Measurements from ENCODE around the gene LRRC18. TPM values are rescaled to one million over a fixed set of nuclear protein-coding genes. Genes with fewer than 3 reads are reported as not detected.

Gene LRRC18
- total and polyA plus RNA-seq, 9 of the 15 experiments (the other 6 are each of a cell fraction or from before 2014, with no cell fraction given): not detected

DNA sequence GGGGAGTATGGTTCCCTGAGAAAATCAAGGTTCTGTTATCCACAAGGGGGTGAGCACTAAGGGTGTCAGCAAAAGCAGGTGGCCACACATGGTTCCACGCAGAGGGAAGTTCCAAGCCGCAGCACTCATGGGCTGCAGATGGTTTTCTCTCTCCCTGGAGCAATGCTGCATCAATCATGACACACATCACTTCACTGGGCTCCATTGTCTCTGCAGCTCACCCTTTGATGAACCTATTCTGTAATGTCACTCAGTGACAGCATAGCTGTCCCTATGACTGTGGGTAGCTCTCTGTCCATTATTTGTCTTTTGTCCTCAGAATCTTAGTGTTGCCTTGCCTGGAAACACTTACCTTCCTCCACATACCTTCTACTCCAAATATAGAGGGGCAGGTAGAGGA, 34.8 kb downstream of the LRRC18 start (continued):
- TF ChIP-seq, protein P1, sequence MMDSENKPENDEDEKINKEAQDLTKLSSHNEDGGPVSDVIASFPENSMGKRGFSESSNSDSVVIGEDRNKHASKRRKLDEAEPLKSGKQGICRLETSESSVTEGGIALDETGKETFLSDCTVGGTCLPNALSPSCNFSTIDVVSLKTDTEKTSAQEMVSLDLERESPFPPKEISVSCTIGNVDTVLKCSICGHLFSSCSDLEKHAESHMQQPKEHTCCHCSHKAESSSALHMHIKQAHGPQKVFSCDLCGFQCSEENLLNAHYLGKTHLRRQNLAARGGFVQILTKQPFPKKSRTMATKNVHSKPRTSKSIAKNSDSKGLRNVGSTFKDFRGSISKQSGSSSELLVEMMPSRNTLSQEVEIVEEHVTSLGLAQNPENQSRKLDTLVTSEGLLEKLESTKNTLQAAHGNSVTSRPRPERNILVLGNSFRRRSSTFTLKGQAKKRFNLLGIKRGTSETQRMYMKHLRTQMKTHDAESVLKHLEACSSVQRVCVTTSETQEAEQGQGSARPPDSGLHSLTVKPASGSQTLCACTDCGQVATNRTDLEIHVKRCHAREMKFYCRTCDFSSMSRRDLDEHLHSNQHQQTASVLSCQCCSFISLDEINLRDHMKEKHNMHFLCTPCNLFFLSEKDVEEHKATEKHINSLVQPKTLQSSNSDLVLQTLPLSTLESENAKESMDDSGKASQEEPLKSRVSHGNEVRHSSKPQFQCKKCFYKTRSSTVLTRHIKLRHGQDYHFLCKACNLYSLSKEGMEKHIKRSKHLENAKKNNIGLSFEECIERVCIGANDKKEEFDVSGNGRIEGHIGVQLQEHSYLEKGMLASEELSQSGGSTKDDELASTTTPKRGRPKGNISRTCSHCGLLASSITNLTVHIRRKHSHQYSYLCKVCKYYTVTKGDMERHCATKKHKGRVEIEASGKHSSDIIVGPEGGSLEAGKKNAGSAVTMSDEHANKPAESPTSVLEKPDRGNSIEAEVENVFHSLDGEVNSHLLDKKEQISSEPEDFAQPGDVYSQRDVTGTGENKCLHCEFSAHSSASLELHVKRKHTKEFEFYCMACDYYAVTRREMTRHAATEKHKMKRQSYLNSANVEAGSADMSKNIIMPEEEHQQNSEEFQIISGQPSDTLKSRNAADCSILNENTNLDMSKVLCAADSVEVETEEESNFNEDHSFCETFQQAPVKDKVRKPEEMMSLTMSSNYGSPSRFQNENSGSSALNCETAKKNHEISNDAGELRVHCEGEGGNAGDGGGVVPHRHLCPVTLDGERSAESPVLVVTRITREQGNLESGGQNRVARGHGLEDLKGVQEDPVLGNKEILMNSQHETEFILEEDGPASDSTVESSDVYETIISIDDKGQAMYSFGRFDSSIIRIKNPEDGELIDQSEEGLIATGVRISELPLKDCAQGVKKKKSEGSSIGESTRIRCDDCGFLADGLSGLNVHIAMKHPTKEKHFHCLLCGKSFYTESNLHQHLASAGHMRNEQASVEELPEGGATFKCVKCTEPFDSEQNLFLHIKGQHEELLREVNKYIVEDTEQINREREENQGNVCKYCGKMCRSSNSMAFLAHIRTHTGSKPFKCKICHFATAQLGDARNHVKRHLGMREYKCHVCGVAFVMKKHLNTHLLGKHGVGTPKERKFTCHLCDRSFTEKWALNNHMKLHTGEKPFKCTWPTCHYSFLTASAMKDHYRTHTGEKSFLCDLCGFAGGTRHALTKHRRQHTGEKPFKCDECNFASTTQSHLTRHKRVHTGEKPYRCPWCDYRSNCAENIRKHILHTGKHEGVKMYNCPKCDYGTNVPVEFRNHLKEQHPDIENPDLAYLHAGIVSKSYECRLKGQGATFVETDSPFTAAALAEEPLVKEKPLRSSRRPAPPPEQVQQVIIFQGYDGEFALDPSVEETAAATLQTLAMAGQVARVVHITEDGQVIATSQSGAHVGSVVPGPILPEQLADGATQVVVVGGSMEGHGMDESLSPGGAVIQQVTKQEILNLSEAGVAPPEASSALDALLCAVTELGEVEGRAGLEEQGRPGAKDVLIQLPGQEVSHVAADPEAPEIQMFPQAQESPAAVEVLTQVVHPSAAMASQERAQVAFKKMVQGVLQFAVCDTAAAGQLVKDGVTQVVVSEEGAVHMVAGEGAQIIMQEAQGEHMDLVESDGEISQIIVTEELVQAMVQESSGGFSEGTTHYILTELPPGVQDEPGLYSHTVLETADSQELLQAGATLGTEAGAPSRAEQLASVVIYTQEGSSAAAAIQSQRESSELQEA (IDR thresholded peaks at IDR 0.05; ENCODE audit: low read depth): no peak
- TF ChIP-seq U2AF1 (optimal IDR thresholded peaks at IDR 0.05; ENCODE audit: low read depth, low read length) (no peak), SRSF9 (IDR thresholded peaks at IDR 0.05; ENCODE audit: borderline replicate concordance, low read depth, low read length) (no peak)
- TF ChIP-seq, protein P2, sequence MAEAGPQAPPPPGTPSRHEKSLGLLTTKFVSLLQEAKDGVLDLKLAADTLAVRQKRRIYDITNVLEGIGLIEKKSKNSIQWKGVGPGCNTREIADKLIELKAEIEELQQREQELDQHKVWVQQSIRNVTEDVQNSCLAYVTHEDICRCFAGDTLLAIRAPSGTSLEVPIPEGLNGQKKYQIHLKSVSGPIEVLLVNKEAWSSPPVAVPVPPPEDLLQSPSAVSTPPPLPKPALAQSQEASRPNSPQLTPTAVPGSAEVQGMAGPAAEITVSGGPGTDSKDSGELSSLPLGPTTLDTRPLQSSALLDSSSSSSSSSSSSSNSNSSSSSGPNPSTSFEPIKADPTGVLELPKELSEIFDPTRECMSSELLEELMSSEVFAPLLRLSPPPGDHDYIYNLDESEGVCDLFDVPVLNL (CRISPR knock-in tag; IDR thresholded peaks at IDR 0.05; ENCODE audit: low read depth): no peak
- TF ChIP-seq, protein P3, sequence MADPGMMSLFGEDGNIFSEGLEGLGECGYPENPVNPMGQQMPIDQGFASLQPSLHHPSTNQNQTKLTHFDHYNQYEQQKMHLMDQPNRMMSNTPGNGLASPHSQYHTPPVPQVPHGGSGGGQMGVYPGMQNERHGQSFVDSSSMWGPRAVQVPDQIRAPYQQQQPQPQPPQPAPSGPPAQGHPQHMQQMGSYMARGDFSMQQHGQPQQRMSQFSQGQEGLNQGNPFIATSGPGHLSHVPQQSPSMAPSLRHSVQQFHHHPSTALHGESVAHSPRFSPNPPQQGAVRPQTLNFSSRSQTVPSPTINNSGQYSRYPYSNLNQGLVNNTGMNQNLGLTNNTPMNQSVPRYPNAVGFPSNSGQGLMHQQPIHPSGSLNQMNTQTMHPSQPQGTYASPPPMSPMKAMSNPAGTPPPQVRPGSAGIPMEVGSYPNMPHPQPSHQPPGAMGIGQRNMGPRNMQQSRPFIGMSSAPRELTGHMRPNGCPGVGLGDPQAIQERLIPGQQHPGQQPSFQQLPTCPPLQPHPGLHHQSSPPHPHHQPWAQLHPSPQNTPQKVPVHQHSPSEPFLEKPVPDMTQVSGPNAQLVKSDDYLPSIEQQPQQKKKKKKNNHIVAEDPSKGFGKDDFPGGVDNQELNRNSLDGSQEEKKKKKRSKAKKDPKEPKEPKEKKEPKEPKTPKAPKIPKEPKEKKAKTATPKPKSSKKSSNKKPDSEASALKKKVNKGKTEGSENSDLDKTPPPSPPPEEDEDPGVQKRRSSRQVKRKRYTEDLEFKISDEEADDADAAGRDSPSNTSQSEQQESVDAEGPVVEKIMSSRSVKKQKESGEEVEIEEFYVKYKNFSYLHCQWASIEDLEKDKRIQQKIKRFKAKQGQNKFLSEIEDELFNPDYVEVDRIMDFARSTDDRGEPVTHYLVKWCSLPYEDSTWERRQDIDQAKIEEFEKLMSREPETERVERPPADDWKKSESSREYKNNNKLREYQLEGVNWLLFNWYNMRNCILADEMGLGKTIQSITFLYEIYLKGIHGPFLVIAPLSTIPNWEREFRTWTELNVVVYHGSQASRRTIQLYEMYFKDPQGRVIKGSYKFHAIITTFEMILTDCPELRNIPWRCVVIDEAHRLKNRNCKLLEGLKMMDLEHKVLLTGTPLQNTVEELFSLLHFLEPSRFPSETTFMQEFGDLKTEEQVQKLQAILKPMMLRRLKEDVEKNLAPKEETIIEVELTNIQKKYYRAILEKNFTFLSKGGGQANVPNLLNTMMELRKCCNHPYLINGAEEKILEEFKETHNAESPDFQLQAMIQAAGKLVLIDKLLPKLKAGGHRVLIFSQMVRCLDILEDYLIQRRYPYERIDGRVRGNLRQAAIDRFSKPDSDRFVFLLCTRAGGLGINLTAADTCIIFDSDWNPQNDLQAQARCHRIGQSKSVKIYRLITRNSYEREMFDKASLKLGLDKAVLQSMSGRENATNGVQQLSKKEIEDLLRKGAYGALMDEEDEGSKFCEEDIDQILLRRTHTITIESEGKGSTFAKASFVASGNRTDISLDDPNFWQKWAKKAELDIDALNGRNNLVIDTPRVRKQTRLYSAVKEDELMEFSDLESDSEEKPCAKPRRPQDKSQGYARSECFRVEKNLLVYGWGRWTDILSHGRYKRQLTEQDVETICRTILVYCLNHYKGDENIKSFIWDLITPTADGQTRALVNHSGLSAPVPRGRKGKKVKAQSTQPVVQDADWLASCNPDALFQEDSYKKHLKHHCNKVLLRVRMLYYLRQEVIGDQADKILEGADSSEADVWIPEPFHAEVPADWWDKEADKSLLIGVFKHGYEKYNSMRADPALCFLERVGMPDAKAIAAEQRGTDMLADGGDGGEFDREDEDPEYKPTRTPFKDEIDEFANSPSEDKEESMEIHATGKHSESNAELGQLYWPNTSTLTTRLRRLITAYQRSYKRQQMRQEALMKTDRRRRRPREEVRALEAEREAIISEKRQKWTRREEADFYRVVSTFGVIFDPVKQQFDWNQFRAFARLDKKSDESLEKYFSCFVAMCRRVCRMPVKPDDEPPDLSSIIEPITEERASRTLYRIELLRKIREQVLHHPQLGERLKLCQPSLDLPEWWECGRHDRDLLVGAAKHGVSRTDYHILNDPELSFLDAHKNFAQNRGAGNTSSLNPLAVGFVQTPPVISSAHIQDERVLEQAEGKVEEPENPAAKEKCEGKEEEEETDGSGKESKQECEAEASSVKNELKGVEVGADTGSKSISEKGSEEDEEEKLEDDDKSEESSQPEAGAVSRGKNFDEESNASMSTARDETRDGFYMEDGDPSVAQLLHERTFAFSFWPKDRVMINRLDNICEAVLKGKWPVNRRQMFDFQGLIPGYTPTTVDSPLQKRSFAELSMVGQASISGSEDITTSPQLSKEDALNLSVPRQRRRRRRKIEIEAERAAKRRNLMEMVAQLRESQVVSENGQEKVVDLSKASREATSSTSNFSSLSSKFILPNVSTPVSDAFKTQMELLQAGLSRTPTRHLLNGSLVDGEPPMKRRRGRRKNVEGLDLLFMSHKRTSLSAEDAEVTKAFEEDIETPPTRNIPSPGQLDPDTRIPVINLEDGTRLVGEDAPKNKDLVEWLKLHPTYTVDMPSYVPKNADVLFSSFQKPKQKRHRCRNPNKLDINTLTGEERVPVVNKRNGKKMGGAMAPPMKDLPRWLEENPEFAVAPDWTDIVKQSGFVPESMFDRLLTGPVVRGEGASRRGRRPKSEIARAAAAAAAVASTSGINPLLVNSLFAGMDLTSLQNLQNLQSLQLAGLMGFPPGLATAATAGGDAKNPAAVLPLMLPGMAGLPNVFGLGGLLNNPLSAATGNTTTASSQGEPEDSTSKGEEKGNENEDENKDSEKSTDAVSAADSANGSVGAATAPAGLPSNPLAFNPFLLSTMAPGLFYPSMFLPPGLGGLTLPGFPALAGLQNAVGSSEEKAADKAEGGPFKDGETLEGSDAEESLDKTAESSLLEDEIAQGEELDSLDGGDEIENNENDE (IDR thresholded peaks at IDR 0.05; ENCODE audit: low read depth, low read length): no peak

Data from K562 (cell line).